ENCODE measurements around the gene MFF. TPM values are rescaled to one million over a fixed set of nuclear protein-coding genes. Genes with fewer than 3 reads are reported as not detected.

MFF gene
- total and polyA plus RNA-seq, 2 donors (not counting 3 experiments of a cell fraction or from before 2014, with no cell fraction given): 36.3 to 65.1 TPM

- Histone ChIP-seq H3K9me3 (replicated peaks; ENCODE audit: control insufficient read depth, insufficient read depth, low read length) (no peaks in the 10 kb centered on the region), H3K27ac (ENCODE audit: insufficient read depth, low read depth, low read length) (no peak overlapping the region), H4K20me1 (replicated peaks; ENCODE audit: control insufficient read depth, extremely low read depth, insufficient read depth, low read length) (no peaks in the 10 kb centered on the region), H3K4me1 (ENCODE audit: control insufficient read depth, extremely low read depth, insufficient read depth, low read length) (no peaks in the 10 kb centered on the region), H3K4me3 (replicated peaks in 1 of 3; ENCODE audit: insufficient read depth in 1 of 3, low read depth in 1 of 3, low read length in 3 of 3) (no peak overlapping the region), H3K79me2 (ENCODE audit: control insufficient read depth, insufficient read depth, low read length) (no peaks in the 10 kb centered on the region), H3K9ac (replicated peaks; ENCODE audit: extremely low read depth, insufficient read depth, low read length) (no peak overlapping the region), H3K4me2 (ENCODE audit: insufficient read depth, low read length) (no peak overlapping the region), H3K27me3 (ENCODE audit: control insufficient read depth in 2 of 2, insufficient read depth in 2 of 2, low read length in 2 of 2) (no peaks in the 10 kb centered on the region), H3K9me1 (replicated peaks; ENCODE audit: control insufficient read depth, extremely low read depth, insufficient read depth, low read length) (no peaks in the 10 kb centered on the region), H2AFZ (ENCODE audit: low read depth, low read length) (no peak overlapping the region), H3K36me3 (ENCODE audit: control insufficient read depth in 2 of 2, extremely low read depth in 1 of 2, insufficient read depth in 2 of 2, low read length in 2 of 2) (peaks cover 3% of the 10 kb centered on the region in 2 experiments)
- FAIRE-seq: peak; percentile 48
- ChIA-PET CTCF (no interaction called here), POLR2A (no interaction called here)
- intact Hi-C loops (cut with micrococcal nuclease): no loop called here
- dilution Hi-C loops (cut with MboI; ENCODE audit: extremely low pct_ligation_motif_present, low sequenced_read_pairs): no loop called here
- TF ChIP-seq JUN (IDR thresholded peaks at IDR 0.05; ENCODE audit: borderline replicate concordance, insufficient read depth, insufficient read length, low read depth) (no peak), POLR2A (IDR thresholded peaks at IDR 0.05; ENCODE audit: low read depth, low read length) (no peak), FOS (IDR thresholded peaks at IDR 0.05; ENCODE audit: borderline replicate concordance, insufficient read depth, low read length) (no peak), CTCF (IDR thresholded peaks at IDR 0.05; ENCODE audit: extremely low read depth in 1 of 2, insufficient read depth in 1 of 2, low read depth in 1 of 2, low read length in 2 of 2) (no peak), MAX (IDR thresholded peaks at IDR 0.05; ENCODE audit: insufficient read depth, insufficient read length) (no peak), EZH2 (IDR thresholded peaks at IDR 0.05; ENCODE audit: borderline replicate concordance, low read depth, low read length, severe bottlenecking) (no peak), POLR2AphosphoS5 (IDR thresholded peaks at IDR 0.05; ENCODE audit: insufficient read depth, low read depth, low read length) (no peak), MYC (IDR thresholded peaks at IDR 0.05; ENCODE audit: low read depth, low read length) (no peak), GATA2 (IDR thresholded peaks at IDR 0.05; ENCODE audit: insufficient read depth, insufficient read length, low read depth, low read length) (no peak)
- no TSS peak for BruUV-seq (replicated peaks)
- DNase-seq (ENCODE audit: low read depth, low spot score): no peak
Observed at GRCh38 chr2:227339098-227339599, 14.1 kb downstream of the MFF start.

Measured in endothelial cell of umbilical vein (primary cell).